AG08395 (cell line): Measurements from ENCODE around the gene GLRA2.

Source experiments
- DNase-seq: peaks from one replicate; pipeline ENCODE4 v3.0.0; 2012; ENCODE audit warnings: mixed read lengths, low spot score

Gene GLRA2

DNA sequence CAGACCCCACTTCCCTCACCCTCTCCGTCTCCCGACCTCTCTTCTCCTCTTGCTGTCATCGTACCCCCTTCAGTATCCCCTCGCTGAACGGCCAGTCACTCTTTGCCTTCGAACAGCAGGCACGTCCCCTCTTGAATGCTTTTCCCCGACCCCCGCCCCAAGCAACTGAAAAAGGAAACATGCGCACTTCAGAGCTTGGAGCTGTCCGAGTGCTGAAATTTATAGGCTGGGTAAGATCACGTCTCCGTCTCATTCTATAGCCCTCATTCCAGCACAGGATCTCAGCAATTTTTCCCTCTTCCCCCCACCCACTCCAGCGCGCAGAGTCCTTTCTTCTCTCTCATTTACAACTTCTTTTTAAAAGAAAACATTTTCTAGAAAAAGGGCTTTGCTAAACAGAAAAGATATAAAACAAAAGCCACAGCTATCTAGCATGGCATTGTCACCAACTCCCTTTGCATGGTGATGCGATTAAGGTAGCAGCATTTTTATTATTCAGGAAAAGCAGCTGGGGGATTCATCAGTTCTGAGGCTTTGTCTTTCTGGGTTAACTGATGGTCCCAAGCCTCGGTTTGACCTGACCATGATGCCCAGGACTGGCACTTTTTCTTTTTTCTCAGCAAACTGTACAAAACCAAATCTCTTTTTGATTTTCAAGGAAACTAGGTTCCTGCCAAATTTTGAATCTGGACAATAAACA is at the start of gene GLRA2:
TSS of gene GLRA2 (plus strand) at position 247 of the 700 bp plus-strand sequence. CDS start 522 bp downstream, outside the sequence.
- DNase-seq, result peak; percentile 18

DNA sequence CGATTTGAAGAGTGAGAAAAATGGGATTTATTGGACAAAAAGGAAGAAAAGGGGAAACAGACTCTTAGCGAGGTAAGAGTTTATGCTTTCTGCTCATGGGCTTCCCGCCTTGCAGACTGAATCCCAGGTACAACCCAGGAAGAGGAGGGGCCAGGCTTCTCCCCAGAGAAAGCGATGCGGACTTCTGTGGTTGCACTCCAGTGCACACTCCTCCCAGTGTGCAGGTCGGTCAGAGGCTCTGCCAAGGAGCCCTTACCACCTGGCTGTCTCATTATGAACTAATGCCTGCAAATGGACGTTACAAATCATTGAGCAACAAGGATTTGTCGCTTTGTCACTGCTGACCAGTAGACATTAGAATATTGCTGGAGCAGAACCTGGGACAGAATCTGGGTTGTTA is 39.9 kb upstream of the GLRA2 start:
- DNase-seq, result no peak

GRCh38 chrX:14491689-14492088 is 37.6 kb upstream of the GLRA2 start:
- DNase-seq, result no peak

DNA sequence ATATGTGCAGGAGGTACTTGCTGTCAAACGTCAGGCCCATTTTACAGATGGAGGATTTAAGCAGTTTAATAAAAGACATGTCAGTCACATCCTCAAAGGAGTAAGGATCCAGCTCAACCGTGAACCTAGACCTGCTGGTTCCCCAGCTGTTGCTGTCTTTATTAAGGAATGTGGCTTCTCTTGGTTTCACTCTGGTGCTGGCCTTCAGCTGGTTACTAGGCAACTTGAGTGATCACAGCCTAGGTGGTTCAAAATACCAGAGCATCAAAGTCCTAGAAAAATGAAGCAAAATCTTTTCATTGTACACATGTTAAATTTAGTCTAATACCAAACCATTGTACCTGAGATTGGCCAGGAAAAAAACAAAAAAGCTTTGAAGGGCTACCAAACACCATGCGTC is 32.7 kb upstream of the GLRA2 start:
- peak; percentile 5 for DNase-seq

- DNase-seq, result peak; percentile 4
Observed at GRCh38 chrX:14497184-14497666, 32.1 kb upstream of the GLRA2 start.

- no peak for DNase-seq
Observed at GRCh38 chrX:14501327-14501726, 28.0 kb upstream of the GLRA2 start.

- DNase-seq, result no peak
Observed at GRCh38 chrX:14504960-14505538, 24.3 kb upstream of the GLRA2 start.

DNA sequence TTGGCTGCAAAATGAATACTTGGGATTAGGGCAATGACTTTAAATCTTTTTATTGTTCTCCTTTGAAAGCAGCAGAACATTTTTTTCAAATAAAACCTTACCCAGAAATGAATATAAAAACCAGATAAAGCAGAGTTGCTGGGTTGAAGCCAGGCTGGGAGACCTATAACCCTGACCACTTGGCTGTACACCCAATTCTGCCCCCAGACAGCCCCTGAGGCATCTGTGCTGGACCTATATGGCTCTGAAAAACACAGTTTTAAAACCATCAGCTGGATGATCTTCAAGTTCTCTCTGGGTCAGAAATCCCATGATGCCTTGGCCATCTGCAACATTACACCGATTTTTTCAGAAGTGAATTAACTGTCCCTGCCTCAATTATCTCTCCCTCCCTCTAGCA is 23.7 kb upstream of the GLRA2 start:
- no peak for DNase-seq

DNA sequence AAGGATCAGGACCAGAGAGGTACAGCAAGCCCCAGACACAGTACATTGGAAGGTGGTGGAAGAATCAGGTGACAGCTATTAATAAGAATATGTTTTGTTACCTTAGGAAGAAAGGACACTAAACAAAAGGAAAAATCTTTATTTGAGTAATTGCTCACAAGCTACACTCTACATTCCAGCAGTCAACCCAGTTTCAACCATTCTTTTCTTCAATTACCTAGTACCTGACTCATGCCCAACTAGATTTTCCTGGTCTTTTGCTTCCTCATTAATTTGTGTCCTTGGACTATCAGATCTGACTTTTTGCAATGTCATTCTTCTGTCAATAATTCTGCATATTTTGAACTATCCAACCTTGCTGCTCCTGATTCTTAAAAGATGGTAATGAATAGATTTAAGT is 22.5 kb upstream of the GLRA2 start:
- DNase-seq, result no peak

- DNase-seq, result no peak
Observed at GRCh38 chrX:14508025-14508690, 21.2 kb upstream of the GLRA2 start.

DNA sequence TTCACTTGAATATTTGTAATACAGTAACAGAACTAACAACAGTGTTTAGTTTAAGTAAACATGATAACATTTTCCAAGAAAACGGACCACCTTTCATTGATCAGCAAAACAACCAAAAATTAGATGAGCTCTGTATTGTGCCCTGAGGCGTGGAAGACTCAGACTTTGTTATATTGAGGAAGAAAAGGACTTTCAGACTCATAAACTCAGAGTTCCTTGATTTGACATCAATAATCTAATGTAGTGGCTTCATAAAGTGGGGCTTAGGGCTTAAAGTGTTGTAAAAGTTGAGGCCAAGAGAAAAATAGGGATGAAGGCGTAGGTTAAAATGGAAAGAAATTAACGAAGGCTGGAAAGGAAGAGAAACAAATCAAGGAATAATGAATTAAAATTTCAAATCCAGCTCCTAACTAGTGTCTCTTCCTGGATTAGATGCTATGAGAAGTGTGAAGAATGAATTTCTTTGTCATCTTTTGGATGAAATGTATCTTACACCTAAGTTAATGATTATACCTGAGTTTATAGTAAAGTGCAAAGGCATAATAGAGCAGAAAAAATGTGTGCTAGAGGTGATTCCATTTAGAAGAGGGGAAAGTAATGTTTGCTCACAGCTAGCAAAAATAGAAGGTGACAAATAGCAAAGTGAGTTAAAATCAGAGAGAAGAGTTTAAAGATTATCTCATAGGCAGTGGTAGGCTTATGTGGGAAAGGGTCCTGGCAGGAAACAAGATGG is 19.8 kb upstream of the GLRA2 start:
- DNase-seq, result no peak

- DNase-seq, result peak; percentile 45
Observed at GRCh38 chrX:14528629-14529289, 577 bp upstream of the GLRA2 start.

DNA sequence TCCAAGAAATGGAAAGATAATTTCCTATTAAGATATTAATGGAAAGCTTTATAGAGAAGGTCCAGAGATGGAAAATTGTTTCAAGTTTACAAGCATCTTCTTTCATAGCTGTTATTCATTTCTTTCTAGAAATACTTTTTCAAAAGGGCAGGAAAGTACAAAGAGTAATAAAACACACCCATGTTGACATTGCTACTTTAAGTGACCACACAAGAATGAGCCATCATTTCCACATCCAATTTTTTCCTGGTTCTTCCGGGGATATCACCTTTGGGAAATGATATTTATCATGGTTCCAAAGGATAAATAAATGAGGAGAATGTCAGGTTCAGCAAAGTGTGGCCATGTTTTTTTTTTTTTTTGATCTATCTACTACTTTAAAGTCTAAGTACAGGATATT is 4.5 kb downstream of the GLRA2 start:
- DNase-seq, result no peak

GRCh38 chrX:14546190-14546589 is 16.9 kb downstream of the GLRA2 start:
- no peak for DNase-seq

DNA sequence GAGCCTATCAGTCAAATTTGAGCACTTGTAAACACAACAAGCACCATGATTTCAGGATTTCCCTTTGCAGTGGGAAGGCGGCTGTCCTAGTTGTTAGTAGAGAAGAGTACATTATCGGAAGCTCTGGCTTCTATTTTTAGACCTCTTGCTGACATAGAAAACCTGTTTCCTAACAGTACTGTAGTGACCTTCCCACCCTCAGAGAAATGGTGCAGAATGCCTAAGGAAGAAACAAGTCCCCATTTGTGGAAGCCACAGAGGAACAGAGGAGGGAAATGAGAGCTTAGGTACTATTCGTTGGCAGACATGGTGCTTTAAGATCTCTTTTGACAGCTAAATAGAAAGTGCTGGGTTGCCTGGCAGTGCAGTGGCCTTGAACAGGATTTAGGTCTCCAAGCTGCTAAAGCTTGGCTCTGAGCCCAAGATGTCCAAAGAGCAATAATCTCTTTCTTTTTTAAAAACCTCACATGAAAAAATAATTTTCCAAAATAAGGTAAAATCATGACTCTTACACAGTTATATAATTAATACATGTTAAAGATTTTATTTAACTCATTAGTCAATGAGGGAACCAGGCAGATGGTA is 24.9 kb downstream of the GLRA2 start:
- no peak for DNase-seq

DNA sequence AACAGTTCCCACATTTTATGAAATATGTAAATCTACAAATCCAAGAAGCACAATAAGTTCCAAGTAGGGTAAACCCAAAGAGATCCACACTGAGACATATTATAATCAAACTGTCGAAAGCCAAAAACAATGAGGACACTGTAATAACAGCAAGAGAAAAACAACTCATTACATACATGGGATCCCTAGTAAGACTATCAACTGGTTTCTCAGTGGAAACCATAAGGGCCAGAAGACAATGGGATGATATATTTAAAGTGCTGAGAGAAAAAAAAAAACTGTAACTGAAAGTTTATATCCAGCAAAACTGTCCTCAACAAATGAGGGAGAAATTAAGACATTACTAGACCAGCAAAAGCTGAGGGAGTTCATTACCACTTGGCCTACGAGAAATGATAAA is 34.7 kb downstream of the GLRA2 start:
- no peak for DNase-seq

DNA sequence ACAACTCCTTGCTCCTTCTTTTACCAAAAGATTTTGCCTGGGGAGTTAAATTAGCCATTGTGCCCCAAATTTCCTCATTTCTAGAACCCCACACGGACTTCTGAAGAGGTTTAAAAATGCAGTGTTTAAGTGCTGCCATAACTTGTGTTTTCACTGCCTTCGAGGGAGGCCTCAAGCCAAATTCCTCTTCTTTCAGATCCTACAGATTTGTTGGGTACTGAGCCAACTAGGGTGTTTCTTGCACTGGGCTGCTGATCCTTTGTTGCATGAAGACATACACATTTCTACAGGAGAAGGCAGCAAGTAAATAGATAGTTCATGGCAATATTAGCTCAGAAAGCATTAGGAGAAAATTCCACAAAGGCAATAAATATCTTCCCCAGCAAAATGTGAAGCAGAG is 43.8 kb downstream of the GLRA2 start:
- DNase-seq, result no peak

GRCh38 chrX:14581081-14581480 is 51.7 kb downstream of the GLRA2 start:
- no peak for DNase-seq

GRCh38 chrX:14584548-14584947 is 55.2 kb downstream of the GLRA2 start:
- DNase-seq, result no peak

- no peak for DNase-seq
Observed at GRCh38 chrX:14590216-14590615, 60.9 kb downstream of the GLRA2 start.

DNA sequence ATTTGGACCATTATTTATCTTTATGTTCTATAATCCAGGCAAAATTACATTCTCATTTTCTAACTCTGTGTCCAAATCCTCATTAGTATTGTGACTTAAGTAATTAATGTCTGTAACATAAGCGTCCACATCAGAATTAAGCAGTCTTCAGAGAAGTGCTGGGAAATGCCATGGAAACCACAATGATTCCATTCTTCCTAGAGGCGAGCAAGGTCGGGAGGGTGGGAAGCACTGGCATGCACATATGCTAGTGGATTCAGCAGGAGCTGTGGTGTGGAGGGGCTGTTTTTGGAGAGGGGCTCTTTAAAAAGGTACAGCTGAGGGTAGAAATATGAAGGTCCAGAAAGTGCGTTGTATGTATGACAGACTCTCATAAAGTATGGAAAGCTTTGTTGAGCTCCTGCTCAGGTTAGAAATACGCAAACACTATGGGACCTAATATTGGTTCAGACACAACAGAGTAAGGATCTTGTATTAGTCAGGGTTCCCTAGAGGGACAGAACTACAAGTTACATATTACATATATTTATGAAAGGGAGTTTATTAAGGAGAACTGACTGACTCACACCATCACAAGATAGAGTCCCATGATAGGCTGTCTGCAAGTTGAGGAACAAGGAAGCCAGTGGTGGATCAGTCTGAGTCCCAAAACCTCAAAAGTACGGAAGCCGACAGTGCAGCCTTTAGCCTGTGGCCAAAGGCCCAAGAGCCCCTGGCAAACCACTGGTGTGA is 61.5 kb downstream of the GLRA2 start:
- DNase-seq, result no peak
